BLaER1 (cell line): ENCODE results near the gene PTPRN2.

Experiments
- H3K27ac ChIP-seq: shearing (Covaris generic); formaldehyde crosslinking; 2 replicates; pipeline ENCODE4 v1.8.1; 2022
- H3K27me3 ChIP-seq: shearing (Covaris generic); formaldehyde crosslinking; 2 replicates; pipeline ENCODE4 v1.8.1; 2022
- H3K36me3 ChIP-seq: shearing (Covaris generic); formaldehyde crosslinking; 2 replicates; pipeline ENCODE4 v1.8.1; 2022
- H3K4me1 ChIP-seq: shearing (Covaris generic); formaldehyde crosslinking; 2 replicates; pipeline ENCODE4 v1.8.1; 2022
- H3K4me2 ChIP-seq: shearing (Covaris generic); formaldehyde crosslinking; 2 replicates; pipeline ENCODE4 v1.8.1; 2022
- H3K4me3 ChIP-seq: shearing (Covaris generic); formaldehyde crosslinking; 2 replicates; pipeline ENCODE4 v1.8.1; 2022
- H3K9ac ChIP-seq: shearing (Covaris generic); formaldehyde crosslinking; 2 replicates; pipeline ENCODE4 v1.8.1; 2022
- H3K9me3 ChIP-seq: shearing (Covaris generic); formaldehyde crosslinking; 2 replicates; pipeline ENCODE4 v1.8.1; 2022
- H4K20me1 ChIP-seq: shearing (Covaris generic); formaldehyde crosslinking; 2 replicates; pipeline ENCODE4 v1.8.1; 2022
- Cebpa-rat ChIP-seq: shearing (Covaris generic); IDR thresholded peaks from 2 replicates; pipeline ENCODE4 v1.8.1; 2022

PTPRN2 gene

DNA sequence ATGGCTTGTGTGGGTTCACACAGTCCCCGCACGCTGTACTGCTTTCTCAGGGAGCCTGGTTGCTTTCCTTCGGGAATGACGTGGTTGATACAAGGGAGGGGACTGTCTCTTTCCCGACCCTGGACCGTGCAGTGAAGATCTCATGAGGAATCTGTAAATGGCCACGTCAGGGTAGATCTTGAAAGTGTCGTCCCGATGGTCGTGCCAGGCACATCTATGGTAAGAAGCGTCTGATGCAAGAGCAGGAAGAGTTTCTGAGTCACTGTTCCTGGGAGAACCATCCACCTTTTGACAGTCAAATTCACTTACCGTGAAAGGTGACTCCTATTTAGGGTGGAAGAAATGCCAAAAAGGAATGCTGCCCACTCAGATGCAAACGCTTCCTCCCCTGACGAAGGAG lies 500.4 kb downstream of the PTPRN2 start:
- Histone ChIP-seq H3K4me2 (no peak overlapping the region), H3K9ac (no peak overlapping the region), H3K27ac (no peak overlapping the region), H4K20me1 (no peaks in the 10 kb centered on the region), H3K36me3 (no peaks in the 10 kb centered on the region), H3K9me3 (peaks cover 46% of the 10 kb centered on the region), H3K4me1 (no peaks in the 10 kb centered on the region), H3K4me3 (no peak overlapping the region), H3K27me3 (no peaks in the 10 kb centered on the region)
- TF ChIP-seq Cebpa-rat = no peak

DNA sequence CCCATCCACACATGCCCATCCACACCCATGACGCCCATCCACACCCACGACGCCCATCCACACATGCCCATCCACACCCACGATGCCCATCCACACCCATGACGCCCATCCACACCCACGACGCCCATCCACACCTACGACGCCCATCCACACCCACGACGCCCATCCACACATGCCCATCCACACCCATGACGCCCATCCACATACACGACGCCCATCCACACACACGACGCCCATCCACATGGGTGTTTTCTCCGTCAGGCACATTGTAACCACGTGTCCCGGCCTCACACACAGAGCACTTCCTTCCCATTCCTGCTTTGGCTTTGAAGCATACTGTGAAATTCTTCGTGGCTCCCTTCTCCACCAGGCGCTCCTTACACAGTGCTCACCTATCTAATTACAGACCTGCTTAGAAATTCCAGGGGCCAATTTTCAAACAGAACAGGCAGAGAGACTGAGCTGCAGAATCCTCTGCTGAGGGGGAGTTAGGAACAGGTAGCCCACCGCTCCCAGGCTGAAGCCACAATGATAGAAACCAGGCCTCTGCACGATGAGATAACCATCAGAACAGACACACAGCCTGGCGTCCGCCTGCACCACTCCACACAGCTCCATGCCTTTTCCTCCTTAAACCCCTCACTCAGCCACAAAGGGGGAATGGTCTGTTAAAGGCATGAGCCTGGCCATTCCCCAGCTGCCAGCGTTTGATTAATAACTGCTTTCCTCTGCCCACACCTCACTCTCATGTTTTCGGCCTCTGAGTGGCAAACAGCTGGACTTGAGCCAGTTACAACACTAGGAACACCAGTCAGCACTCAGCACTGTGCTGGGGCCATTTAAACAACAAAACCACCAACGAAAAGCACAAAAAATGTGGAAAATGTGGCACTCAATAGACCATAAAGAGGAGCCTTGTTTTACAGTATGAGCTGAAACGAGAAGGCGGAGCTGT lies 501.6 kb downstream of the PTPRN2 start:
- H3K4me3 ChIP-seq = no peak overlapping the region
- no peaks in the 10 kb centered on the region for H3K36me3 ChIP-seq
- no peak overlapping the region for H3K27ac ChIP-seq
- TF ChIP-seq Cebpa-rat = no peak
- H3K4me2 ChIP-seq = no peak overlapping the region
- peaks cover 46% of the 10 kb centered on the region for H3K9me3 ChIP-seq
- no peaks in the 10 kb centered on the region for H3K4me1 ChIP-seq
- H3K27me3 ChIP-seq = no peaks in the 10 kb centered on the region
- H4K20me1 ChIP-seq = no peaks in the 10 kb centered on the region
- H3K9ac ChIP-seq = no peak overlapping the region

DNA sequence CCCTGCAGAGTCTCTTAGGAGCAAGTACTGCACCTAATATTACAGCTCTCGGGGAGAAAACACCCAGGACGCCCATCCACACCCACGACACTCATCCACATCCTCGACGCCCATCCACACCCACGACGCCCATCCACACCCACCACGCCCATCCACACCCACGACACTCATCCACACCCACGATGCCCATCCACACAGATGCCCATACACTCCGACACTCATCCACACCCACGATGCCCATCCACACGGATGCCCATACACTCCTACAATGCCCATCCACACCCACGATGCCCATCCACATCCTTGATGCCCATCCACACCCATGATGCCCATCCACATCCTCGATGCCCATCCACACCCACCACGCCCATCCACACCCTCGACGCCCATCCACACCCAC lies 503.1 kb downstream of the PTPRN2 start:
- no peaks in the 10 kb centered on the region for H4K20me1 ChIP-seq
- H3K9me3 ChIP-seq = peaks cover 37% of the 10 kb centered on the region
- no peak overlapping the region for H3K27ac ChIP-seq
- no peaks in the 10 kb centered on the region for H3K4me1 ChIP-seq
- H3K4me3 ChIP-seq = no peak overlapping the region
- no peaks in the 10 kb centered on the region for H3K27me3 ChIP-seq
- no peak overlapping the region for H3K9ac ChIP-seq
- H3K4me2 ChIP-seq = no peak overlapping the region
- H3K36me3 ChIP-seq = no peaks in the 10 kb centered on the region
- no peak for TF ChIP-seq Cebpa-rat

DNA sequence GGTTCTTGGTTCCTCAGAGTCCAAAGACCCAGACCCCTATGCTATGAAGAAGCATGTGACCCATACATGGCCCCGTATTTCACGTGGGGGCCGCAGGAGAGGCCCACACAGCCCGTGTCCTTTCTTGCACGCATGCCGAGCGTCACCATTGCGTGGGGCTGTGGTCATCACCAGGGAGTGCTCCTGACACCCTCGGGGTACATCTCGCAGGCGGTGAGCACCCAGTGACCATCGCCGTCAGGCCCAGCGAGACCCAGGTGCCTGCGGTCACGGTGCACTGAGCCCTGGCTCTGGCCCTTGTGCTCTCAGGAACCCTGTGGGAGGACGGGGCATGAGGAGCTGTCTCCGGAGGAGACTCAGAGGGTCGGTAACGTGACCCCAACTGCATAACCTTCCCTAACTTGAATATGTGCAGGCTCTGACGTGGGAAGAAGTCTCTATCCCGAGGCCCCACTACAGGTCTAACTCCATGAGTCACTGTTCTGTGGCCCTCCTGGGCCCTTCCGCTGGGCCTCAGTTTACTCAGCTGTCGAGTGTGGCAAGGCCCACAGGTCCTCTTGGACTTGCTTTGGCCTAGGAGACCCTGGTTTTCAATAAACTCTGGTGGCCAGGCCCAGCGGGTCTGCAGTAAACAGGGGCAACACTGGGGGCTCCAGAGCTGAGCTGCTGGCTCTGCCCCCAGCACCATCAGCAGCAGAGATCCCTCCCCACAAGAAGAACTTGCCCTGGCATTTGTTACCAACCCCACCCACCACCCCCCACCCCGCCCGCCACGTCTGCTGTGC lies 503.9 kb downstream of the PTPRN2 start:
- Histone ChIP-seq H3K36me3 (no peaks in the 10 kb centered on the region), H3K9me3 (peaks cover 34% of the 10 kb centered on the region), H3K4me1 (no peaks in the 10 kb centered on the region), H3K27me3 (no peaks in the 10 kb centered on the region), H3K4me2 (no peak overlapping the region), H4K20me1 (no peaks in the 10 kb centered on the region), H3K27ac (no peak overlapping the region), H3K4me3 (no peak overlapping the region), H3K9ac (no peak overlapping the region)
- TF ChIP-seq Cebpa-rat = no peak

DNA sequence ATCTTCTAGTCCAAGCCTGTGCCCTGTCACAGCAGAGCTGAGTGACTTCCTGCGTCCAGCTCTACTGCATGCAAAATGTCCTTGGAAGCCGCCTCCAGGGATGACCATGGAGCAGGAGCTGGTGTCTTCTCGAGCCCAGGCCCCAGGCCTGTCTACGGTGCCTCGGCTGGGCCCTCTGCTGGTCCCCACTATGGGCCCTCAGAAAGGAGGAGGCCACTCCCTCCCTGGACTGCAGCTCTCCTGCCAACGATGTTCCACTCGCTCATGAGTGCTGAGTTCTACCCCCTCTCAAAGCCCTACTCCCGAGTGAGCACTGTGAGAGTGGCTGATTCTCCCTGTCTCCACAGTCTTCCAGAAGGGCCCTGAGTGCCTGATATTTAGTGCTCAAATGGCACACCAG lies 504.9 kb downstream of the PTPRN2 start:
- Histone ChIP-seq H3K36me3 (no peaks in the 10 kb centered on the region), H3K4me1 (no peaks in the 10 kb centered on the region), H3K4me2 (no peak overlapping the region), H4K20me1 (no peaks in the 10 kb centered on the region), H3K4me3 (no peak overlapping the region), H3K9ac (no peak overlapping the region), H3K27ac (no peak overlapping the region), H3K27me3 (no peaks in the 10 kb centered on the region), H3K9me3 (peaks cover 34% of the 10 kb centered on the region)
- no peak for TF ChIP-seq Cebpa-rat

DNA sequence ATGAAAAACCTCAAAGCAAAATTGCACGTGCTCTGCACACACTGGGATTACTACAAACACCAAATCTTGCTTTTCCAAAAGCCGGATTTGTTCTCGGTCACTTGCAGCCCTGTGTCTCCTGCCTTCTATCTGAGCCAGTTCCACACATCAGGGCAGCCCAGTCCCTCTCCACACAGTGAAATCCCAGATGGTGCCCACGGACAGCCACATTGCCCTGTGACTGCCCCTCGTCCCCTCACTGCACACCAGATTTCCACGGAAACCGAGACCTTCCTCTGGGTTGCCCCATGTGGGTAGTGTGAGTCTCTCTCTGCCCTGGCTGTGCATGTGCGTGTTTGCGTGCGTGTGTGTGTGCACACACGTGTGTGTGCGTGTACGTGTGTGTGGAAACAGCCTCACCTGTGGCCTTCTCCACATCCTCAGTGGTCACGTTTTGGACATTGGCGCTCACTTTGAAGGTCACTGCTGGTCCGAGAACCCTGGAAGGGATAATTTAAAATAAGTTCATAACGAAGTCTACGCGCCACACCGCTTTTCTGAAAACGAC lies 506.7 kb downstream of the PTPRN2 start:
- no peaks in the 10 kb centered on the region for H3K4me1 ChIP-seq
- no peaks in the 10 kb centered on the region for H3K27me3 ChIP-seq
- no peak overlapping the region for H3K4me2 ChIP-seq
- no peak overlapping the region for H3K27ac ChIP-seq
- peaks cover 17% of the 10 kb centered on the region for H3K9me3 ChIP-seq
- no peaks in the 10 kb centered on the region for H4K20me1 ChIP-seq
- no peak for TF ChIP-seq Cebpa-rat
- no peak overlapping the region for H3K9ac ChIP-seq
- no peak overlapping the region for H3K4me3 ChIP-seq
- H3K36me3 ChIP-seq = no peaks in the 10 kb centered on the region

DNA sequence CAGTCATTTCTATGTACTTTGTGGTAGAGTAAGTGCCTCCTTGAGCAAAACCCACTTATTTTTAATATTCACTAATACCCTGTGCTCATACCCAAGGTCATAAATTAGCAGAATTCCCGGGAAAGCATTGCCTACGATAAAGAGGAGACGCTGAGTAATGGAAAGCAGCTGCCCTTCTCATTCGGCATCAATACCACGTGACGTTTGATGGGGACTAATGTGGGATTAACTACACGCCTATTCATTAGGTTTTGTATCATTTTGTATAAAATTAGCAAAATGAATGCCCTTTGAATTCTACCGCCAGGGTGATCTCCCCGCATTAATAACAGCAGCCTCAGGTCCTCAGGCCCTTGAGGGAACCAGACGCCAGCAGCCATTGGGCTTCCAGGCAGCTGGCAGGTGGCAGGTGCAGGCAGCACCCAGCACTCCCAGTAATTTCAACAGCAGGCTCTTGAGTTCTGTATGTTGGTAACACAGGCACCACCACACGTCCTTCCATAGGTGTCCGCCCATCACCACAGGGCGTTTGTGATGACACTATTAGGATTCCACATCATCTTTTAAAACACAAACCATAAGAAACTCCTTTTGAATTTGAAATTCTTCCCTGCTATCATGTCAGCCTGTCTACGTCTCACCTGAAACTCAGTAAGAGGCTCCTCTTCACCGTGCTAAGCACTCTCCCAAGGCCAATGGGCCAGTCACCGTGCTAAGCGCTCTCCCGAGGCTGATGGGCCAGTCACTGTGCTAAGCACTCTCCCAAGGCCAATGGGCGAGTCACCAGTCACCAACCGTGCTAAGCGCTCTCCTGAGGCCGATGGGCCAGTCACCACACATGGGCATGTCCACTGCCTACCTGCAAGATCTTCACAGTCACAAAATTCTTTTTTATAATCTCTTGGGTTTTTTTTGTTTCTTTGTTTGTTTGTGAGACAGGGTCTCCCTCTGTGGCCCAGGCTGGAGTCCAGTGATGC lies 509.4 kb downstream of the PTPRN2 start:
- Histone ChIP-seq H3K9me3 (no peaks in the 10 kb centered on the region), H3K4me1 (no peaks in the 10 kb centered on the region), H3K27ac (no peak overlapping the region), H3K4me3 (no peak overlapping the region), H4K20me1 (no peaks in the 10 kb centered on the region), H3K36me3 (no peaks in the 10 kb centered on the region), H3K9ac (no peak overlapping the region), H3K4me2 (no peak overlapping the region), H3K27me3 (no peaks in the 10 kb centered on the region)
- TF ChIP-seq Cebpa-rat = no peak

DNA sequence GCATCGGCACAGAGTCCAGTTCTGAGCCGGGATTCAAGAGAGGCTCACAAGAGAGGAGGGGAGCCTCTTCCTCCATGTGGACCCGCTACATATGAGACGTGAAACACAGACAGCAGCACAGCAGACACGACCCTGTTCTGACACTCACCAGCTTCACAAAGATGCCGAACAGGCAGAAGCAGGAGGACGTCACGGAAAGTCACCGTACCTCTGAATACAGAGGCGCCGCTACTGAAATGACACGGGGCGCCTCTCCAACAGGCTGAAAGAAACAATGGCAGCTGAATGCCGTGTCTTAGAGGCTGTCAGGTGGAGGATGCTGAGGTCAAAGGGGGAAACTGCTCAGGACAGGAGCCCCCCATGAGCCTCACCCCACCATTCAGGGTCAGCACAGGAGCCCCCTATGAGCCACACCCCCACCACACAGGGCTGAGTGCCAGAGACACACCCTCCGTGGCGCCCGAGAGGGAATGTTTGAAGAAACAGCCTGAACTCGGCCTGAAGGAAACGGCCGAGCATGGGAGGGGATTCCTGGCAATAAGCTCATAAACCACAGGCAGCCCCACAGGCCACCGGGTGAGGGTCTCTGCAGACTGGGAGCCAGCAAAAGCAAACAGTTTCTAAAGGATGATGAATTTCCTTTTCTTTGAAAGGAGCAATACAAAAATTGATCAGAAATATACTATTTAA lies 510.3 kb downstream of the PTPRN2 start:
- H3K4me1 ChIP-seq = no peaks in the 10 kb centered on the region
- no peaks in the 10 kb centered on the region for H3K9me3 ChIP-seq
- H3K4me2 ChIP-seq = no peak overlapping the region
- H4K20me1 ChIP-seq = no peaks in the 10 kb centered on the region
- H3K27me3 ChIP-seq = no peaks in the 10 kb centered on the region
- no peak overlapping the region for H3K27ac ChIP-seq
- H3K9ac ChIP-seq = no peak overlapping the region
- no peak for TF ChIP-seq Cebpa-rat
- H3K36me3 ChIP-seq = no peaks in the 10 kb centered on the region
- no peak overlapping the region for H3K4me3 ChIP-seq

DNA sequence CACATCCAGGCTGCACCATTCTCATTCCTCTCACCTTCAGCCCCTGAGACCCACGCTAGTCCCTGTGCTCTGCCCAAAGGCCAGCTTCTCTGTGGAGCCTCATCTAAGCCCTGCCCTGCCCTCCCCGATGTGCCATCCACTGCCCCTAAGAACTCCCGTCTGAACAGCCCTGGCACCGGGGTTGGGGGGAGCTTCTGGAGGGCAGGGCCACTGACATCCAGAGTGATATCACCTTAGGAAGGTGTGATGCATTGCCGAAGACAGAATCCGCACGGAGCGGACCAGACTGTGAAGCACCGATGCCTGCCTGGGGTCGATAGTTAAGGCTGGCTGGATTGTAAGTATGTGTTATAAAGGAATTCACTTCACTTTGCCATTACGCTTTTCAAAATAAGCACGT lies 511.0 kb downstream of the PTPRN2 start:
- Histone ChIP-seq H3K4me1 (no peaks in the 10 kb centered on the region), H4K20me1 (no peaks in the 10 kb centered on the region), H3K4me2 (no peak overlapping the region), H3K4me3 (no peak overlapping the region), H3K27me3 (no peaks in the 10 kb centered on the region), H3K9ac (no peak overlapping the region), H3K27ac (no peak overlapping the region), H3K36me3 (no peaks in the 10 kb centered on the region), H3K9me3 (no peaks in the 10 kb centered on the region)
- no peak for TF ChIP-seq Cebpa-rat
